Stimulated activated CD8-positive, alpha-beta memory T cell treated with anti-CD3 and anti-CD28 coated beads, Interleukin-12 subunit alpha, Interleukin-12 subunit beta, amount 100 ng/mL, for 1 hour (primary cell): ENCODE results near the gene APOL2.
A peak's percentile ranks its signal among the peaks of the same experiment; 100 is the strongest.
"Not testable (repeated sequence)": the region's sequence is repeated elsewhere in the genome, so short reads cannot be mapped to it uniquely, and the experiment has no call there.

Experiments
- DNase-seq: peaks from one replicate; pipeline ENCODE4 v3.0.0-alpha.2; 2020; ENCODE audit warnings: low read depth

The APOL2 gene

DNA sequence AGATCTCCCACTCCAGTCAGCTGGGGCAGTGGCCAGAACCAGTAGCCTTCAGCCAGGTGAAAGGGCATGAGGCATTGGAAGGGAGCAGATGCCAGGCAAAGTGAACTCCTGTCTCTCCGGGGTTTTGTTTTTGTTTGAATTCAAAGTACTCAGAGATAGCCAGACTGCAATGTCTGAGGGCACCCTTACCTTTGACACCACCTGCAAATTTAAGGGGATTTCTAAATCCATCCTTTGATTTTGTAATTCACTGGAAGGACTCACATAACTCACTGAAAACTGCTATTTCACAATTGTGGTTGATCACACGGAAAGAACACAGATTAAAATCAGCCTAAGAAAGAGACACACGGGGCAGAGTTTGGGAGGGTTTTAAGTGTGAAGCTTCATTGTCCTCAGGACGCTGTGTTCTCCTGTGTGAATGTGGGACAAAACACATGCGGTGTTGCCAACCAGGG is 23.9 kb upstream of the APOL2 start:
- DNase-seq: not testable (repeated sequence)

DNA sequence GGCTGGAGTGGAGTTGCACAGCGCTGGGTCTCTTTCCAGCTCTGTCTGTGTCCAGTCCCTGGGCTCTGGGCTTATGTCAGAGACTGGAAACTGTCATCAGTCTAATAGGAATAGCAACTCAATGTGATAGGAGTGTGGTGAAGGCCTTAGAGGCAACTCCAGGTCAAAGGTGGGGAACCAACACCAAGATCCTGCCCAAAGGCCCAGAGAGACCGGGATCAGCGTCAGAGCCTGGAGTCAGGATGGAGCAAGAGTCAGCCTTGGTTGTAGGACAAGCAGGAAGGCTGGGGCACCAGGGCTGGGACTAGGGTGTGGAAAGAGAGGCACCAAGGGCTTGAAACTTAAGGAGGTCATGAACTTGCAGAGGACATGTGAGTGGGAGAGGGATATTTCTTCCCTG is 23.0 kb upstream of the APOL2 start:
- DNase-seq: not testable (repeated sequence)

- DNase-seq: not testable (repeated sequence)
These were observed 22.3 kb upstream of the APOL2 start for GRCh38 chr22:36261675-36262074.

- no peak for DNase-seq
These were observed 20.4 kb upstream of the APOL2 start for GRCh38 chr22:36259615-36260300.

DNA sequence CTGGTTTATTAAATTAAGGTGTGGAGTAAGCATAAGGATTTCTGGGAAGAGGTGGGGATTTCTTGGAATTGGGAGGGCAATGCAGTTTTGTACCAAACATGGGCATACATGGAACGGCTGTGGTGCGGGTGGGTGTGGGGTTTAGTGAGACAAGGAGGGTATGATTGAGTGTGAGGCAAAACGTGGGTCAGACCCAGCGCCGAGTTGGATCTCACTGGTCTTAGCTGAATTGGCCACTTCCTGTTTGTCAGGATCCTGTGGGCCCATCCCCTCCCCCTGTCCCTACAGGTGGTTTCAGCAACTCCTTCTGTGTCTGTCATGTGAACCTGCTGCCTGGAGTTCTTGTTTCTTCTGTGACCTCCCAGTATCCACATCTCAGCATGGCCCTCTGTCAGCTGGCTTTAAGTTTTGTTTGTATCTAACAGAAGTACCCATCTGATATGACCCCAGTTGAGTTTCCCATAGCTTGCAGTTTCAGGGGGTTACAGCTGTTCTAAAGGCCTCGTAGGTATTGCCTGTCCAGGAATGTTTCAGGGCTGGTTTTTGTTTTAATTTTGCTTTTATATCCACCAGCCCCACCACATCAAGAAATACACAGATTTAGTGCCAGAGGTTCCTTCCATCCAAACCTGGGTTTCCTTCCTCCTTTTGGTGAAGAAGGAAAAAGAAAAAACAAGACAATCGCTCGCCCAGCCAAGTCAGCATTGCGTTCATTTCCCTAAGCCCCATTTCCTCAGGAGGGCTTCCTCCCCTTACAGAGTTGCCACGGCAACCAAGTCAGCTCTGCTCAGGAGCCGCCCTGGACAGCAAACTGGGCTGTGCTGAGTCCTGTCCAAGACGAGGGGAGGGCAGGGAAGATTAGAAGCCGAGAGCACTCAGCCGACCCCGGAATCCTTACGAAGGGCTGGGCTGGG is 19.6 kb upstream of the APOL2 start:
- no peak for DNase-seq

DNA sequence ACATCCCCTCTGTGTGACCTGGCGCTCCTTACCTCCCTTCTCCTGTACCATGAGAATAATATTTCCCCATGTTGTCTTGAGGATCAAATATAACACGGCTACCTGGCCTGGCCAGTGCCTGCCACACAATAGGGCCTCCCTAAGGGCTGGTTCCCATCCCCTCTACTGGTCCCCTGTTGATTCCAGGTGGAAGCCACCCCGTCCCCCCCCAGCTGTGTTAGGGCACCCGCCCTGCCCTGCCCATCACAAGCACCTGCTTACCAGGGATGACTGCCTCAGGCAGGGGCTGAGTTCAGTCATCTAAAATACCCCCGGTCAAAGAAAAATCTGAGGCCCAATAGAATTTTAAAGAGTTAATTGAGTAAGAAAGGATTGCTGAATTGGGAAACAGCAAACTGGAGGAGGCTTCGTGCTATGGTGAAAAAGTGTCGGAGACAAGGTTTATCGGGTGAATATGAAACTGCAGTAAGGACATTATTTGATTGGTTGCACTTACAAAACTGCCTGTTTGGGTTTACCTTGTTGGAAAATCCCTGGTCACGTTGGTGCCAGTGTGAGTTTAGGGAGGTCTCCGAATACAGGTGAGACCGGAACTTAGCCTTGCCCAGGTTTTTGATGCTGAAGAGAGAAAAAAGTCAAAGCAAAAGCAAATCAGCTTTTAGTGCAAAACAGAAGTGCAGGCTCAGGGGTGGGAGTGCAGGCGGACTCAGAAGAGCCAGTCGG is 18.8 kb upstream of the APOL2 start:
- DNase-seq: no peak

GRCh38 chr22:36257308-36257707 is 18.0 kb upstream of the APOL2 start:
- DNase-seq: no peak

DNA sequence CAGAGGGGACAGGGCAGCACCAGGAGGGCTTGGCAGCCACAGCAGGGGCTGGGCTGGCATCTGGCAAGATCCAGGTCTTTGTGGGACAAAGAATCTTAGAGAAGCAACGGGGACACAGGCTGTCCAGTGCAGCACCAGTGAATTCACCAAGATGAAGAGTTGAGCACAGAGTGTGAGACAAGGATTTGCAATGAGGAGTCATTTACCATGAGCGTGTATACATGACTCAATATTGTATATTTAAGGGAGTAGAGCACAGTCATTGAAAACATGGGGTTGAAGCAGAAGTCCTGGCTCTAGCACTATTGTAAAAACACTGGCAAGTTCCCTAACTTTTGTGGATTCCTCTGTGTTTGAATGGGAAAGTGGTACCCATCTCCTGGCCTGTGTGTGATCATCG is 17.2 kb upstream of the APOL2 start:
- DNase-seq: no peak

GRCh38 chr22:36255572-36255971 is 16.2 kb upstream of the APOL2 start:
- DNase-seq: not testable (repeated sequence)

DNA sequence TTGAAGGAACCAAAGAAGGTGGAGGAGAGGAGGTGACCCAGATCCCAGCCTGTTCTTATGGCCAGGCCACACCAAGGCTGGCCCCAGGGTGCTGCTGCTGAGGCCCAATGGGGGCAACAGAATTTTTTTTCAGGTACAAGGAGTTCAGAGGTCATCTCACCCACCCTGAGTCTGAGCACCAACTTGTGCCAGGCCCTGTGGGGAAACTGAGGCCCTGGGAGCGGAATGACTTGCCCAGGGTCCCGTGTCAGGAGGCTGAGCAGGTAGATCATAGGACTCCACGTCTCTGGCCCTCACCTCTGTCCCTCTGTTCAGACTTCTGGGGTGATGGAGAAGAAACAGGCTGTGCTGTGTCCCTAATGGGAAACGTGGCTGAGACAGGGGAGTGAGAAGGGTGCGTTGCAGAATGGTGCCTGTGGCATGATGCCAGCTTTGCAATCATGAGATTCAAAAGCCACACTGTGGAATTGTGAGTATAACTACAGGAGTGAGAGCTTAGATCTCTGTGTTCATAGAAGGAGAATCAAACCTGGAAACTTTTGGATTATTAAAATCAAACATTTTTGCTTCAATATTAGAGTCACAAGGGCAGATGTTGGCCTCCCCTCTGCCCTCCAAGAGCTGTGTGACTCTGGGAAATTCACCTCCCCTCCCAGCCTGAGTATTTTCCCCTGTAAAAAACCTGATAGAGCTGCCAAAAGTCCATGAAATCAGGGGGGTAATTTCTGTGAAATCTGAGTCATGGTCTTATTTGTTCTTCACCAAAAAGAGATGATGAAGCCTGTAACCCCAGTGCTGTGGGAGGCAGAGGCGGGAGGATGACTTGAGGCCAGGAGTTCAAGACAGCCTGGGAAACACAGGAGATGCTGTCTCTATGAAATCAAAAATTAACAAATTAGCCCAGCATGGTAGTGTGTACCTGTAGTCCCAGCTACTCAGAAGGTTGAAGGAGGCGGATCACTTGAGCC is 14.5 kb upstream of the APOL2 start:
- no peak for DNase-seq

DNA sequence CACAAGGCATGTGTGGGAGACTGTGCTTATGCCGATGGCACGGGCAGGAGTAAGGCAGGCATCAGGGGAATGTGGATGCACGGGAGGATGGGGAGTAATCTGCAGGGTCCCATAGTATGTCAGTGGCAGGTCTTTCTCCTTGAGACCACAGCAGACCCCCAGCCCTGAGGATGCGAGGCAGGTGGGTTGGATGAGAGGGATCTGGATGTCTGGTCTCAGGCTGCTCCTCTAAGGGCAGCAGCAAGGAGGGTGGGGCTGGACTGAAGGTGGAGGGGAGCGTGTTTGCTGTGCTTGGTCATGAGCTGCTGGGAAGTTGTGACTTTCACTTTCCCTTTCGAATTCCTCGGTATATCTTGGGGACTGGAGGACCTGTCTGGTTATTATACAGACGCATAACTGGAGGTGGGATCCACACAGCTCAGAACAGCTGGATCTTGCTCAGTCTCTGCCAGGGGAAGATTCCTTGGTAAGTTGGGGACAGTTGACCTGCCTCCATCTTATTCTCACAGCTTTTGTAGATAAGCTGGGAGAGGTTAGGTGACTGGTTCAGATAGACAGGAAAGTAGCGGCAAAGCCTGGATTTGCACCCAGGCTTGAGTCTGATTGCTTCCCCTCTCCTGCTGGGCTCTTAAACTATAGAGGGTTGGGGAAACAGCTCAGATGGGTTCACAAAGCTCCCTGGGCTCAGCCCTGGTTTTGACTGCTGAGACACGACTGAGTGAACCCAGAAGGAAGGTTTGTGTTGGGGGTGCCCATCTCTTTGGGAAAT is 13.6 kb upstream of the APOL2 start, which contains the start of gene APOL1:
APOL1 (plus strand) TSS at position 380 of the 769 bp plus-strand sequence. CDS start 1,823 bp downstream, outside the sequence.
- peak; percentile 21 for DNase-seq

DNA sequence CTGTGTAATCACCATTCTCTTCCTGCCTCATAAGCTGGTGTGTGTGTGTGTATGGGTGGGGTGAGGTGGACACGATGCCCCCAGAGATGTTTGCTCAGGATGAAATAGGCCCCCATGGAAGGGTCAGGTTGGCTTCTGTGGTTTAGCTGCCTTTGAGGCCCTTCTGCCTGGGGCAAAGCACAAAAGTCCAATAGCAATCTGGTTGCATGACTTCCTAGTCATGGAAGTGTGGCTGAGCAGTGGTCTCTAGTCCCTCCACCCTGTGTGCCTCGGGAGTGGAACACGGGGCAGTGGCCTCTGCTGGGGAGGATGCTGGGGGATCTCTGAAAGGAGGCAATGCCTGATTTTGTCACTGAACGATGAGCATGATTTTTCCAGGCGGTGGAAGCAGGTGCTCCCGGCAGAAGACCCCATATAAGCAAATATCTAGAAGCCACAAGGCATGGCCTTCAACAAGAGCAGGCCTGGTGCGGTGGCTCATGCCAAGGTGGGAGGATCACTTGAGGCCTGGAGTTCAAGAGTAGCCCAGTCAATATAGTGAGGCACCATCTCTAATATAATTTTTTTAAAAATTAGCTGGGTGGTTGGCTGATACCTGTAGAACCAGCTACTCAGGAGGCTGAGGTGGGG is 12.8 kb upstream of the APOL2 start:
- DNase-seq: not testable (repeated sequence)

DNA sequence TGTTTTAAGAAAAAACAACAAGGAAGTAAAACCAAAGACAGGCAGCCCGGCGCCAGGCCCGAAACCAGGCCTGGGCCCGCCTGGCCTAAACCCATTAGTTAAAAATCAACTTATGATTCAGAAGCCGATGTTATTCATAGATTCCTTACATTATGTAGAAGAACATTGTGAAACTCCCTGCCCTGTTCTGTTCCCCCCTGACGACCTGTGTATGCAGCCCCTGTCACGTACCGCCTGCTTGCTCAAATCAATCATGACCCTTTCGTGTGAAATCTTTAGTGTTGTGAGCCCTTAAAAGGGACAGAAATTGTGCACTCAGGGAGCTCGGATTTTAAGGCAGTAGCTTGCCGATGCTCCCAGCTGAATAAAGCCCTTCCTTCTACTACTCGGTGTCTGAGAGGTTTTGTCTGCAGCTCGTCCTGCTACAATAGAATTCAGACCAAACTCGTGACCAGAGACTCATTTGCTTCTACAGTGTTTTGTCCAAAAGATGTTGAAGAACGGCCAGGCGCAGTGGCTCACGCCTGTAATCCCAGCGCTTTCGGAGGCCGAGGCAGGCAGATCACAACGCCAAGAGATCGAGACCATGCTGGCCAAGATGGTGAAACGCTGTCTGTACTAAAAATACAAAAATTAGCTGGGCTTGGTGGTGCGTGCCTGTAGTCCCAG is 11.1 kb upstream of the APOL2 start:
- DNase-seq: not testable (repeated sequence)

GRCh38 chr22:36249160-36249559 is 9.8 kb upstream of the APOL2 start:
- DNase-seq: no peak

DNA sequence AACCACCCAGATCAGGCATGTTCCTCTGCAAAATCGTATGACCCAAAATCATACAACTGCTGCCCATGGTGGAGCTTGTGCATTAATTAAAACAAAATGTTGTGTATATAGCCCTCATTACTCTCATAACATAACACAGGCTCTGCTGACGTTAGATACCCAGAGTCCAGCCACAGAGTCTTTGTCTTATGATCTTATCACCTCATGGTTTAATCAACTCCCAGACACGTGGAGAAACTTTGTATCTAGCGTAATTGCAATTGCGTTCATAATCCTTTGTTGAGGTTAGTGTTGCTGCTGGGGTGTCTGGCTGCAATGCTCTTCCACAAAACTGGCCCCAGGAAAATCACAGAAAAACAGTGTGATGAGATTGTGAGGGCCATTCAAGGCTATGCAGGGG is 8.6 kb upstream of the APOL2 start:
- no peak for DNase-seq

GRCh38 chr22:36246718-36247117 is 7.4 kb upstream of the APOL2 start:
- no peak for DNase-seq

DNA sequence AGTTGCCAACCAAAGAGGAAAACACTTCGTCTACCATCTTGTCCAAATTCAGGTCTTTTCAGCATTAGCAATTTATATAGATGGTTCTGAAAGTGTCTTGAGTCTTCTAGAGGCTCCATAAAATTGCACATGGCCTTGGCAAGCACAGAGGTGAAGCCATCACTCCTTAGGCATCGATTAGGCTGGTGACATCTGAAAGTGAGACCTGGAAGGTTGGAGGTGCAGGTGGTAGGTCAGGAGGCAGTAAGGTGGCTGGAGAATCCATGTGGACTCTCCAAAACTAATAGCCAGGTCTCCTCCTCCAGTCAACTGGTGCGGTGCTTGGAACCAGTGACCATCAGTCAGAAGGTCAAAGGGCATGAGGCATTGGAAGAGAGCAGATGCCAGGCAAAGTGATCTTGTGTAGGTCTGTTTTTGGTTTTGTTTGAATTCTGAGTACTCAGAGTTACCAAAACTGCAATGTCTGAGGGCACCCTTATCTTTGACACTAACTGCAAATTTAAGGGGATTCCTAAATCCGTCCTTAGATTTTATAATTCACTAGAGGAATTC is 6.6 kb upstream of the APOL2 start:
- no peak for DNase-seq

DNA sequence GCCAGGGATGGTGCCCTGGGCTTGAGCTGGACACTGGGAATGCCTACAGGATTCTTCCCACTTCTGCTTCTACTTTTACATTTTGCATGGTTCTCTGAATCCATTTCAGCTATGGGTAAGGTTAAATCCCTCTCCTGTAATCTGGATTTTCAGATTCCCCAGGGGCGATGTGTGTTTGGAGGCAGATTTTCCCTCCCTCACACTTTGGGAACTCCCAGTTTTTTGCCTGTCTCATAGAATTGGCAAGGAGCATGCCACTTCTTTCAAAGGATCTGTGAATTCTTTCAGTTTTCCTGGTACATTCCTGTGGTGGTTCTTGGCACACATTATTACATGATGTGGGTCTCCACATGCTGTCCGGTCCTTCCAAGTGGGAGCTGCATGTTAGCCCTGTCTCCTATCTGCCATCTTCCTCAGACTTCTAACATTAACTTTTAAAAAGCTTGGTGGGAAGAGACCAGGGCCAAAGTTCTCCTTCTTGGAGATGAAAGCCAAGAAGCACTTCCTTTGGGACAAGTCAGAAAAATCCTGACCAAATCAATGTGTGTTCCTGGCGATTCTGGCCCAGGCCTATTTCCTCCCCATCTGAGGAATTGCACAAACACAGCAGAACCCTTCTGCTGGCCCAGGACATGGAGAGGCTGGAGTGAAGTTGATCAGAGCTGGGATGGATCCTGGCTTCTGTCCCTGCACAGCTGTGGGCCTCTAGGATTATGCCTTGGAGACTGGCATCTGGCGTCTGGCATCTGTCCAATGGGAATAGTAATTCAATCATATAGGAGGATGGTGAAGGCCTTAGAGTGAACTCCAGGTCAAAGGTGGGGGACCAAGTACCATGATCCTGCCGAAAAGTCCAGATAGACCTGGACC is 5.4 kb upstream of the APOL2 start:
- DNase-seq: no peak
